ENCODE data around the gene ISYNA1.

ISYNA1 gene

DNA sequence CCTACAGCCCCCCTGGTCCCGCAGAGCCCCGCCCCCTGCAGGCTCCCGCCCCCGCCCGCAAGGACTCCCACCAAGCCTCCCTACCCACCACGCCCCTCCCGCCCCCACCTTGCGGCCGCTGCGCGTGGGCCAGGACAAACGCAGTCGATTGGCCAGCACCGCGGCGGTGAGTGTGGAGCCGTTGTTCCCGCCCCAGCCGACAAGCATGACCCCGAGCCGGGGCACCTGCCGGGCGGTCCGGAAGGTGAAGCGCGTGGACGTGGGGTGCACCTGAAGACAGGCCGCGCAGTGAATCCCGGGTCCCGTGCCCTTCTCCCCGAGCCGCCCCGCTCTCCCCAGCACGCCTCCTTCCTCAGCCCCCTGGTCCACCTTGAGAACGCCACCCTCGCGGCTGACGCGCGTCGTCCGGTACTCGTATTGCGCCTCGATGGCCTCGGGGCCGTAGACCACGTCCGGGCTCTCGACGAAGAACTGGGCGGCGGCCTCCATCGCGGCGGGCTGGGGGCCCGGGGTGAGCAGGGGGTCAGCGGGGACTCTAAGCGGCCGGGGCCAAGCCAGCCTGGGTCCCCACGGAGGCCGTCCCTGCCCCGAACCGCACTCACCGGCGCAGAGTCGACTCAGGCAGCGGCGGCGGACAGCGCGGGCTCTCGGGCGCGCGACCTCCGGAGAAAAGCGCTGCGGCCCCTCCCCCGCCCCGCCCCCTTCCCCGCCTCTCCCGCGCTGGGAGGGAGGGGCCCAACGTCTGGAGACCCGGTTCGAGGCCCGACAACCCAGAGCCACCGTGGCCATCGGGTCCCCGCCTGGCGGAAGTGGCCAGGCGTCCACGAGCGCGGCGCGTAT, at the start of gene ISYNA1:
Gene ISYNA1, minus strand, starts transcription at position 643 of the 840 bp plus-strand sequence. Its CDS starts 154 bp downstream, at position 489.
- DNase-seq = no peak

DNA sequence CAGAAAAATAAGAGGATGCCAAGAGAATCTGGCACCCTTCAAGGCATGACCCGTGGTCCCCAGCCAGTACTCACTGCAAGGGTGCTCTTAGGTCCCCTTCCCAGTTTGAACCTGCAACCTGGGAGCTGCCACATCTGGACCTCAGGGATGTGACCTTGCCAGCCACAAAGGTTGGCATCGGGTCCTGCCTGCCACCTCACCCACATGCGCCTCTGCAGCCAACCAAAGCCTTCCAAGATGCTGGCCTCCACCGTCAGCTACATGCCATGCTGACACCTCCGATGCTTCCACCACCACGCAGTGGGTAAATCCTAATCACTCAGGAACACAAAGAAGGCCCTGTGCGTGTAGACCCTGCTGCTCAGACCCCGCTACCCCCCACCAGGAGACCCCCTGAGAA, 48.8 kb upstream of the ISYNA1 start:
- DNase-seq = no peak

DNA sequence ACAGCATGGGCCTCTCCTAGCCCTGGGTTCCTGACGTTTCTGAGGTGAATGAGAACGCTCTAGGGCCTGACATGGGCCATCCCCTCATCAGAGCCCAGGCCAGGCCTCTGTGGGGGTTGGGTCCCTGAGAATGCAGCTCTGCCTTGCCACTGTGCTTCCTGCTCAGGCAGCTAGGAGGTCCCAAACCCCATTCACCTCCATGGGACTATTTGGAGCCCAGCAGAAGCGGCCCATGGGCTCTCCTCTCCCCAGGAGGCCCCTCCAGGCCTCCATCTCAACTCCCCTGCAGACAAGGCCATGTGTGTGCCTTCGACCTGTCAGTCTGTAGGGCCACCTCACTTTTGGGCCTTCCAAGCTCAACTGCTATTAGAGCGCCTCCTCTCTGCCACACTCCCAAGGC, 47.1 kb upstream of the ISYNA1 start:
- no peak for DNase-seq

DNA sequence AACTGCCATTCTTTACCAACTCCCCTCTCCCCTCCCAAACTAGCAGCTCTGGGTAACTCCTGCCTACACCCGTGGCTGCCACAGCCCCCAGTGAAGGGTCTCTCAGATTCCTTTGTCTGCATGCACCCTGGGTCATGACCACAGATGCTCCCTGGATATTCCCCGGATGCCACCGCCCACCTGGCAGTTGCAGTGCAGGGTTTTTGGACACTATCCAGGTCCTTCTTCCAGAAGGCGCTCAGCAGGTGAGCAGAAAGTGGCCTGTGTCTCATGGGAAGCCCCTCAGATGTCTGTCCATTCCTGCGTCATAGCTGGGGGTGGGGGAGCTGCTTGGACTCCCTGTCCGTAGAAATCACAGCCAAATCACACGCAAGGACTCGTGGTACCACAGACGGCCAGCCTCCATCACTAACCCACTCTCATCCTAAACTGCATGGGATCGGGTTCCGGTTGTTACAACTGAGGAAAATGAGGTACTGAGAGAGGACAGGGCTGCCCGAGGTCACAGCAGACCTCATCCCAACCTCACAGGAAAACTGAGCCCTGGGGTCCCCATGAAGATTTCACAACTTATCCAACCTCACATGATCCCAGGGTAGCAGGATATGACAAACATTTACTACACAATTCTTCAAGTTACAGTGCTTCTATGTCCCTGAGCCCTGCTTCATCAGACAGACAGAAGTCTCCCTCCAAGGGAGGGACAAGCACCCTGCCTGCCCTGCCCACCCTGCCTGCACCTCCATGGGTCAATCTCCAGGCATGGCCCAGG, 45.4 kb upstream of the ISYNA1 start:
- DNase-seq = no peak

DNA sequence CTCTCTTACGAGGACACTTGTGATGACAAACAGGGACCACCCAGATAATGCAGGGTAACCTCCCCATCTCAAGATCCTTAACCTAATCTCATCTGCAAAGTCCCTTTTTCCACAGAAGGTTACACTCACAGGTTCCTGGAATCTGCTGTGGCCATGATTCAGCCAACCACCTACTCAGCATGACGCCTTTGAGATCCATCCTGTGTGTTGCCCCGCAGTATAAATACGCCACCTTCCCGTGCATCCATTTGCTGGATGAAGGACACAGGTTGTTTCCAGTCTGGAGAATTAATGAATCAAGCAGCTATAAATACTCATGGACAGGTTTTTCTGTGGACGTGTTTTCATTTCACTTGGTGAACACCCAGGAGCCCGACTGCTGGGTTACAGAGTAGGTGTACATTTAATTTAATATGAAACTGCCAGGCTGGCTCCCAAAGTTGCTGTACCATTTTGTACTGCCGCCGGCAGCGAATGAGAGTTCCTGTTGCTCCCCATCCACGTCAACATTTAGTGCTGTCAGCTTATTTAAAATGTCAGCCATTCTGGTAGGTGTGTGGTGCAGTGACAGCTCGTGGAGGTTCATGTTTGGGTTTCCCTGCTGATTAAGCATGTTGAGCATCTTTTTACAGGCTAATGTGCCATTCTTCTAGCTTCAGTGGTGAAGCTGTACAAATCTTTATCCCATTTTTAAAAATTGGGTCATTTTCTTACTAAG, 43.7 kb upstream of the ISYNA1 start:
- peak; percentile 30 for DNase-seq

DNA sequence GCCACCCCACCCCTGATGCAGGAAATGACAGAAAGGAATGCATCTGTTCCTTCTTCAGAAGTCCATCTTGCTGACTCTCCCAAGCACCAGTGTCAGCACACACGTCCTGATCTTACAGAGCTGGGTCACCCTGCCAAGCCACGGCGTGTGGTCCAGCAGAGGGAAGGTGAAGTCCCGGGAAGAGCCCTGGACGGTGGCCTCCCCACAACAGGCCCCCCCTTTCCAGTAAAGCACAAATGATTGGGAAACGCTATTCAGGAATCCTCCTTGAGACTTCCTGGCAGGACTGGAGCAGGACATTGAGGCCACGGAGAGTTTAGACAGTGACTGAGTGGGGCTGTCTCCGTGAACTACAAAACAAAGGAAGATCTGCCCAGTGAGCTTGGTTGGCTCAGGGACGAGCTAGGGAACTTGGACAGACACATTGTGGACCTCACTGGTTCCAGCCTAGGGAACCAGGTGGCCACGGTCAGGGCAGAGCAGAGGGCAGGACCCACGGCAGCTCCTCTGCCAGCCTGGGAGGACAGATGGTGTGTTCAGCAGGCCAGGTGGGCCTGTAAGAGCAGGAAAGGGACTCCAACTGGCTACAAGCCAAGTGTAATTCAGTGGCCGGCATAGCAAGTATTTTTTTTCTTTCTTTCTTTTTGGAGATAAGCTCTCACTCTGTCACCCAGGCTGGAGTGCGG, 42.2 kb upstream of the ISYNA1 start:
- DNase-seq = no peak

DNA sequence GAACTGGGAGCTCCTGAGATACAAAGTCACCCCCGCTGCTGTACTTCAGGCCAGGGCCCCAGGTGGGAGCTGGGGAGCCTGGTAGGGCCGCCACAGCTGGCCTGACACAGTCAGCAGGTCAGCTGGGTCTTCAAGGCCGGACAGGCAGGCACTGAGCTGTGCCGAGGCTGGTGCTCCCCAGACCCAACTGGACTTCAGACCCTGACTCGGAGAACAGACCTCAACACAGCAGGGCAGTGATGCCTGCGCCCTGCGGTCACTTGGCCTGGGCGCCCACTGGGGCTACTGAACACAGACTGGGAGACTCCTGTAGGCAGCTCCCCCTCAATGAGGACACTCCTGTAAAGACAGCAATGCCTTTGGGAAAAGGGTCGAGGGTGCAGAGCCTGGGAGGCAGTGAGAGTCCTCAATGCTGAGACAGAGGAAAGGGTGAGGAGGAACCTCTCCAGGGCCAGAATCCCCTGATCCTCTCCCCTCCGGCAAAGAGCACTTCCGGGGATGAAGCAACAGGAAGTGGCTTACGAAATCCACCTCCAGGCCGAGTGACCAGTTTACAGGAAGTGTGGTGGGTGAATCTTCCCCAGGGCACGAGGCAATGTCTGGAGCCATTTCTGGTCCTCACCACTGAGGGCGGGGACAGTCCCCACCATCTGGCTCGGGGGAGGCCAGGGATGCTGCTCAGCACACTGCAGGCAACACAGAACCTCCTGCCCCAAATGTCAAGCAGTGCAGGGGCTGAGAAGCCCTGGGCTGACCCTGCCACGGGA, 40.8 kb upstream of the ISYNA1 start:
- DNase-seq = peak; percentile 86

DNA sequence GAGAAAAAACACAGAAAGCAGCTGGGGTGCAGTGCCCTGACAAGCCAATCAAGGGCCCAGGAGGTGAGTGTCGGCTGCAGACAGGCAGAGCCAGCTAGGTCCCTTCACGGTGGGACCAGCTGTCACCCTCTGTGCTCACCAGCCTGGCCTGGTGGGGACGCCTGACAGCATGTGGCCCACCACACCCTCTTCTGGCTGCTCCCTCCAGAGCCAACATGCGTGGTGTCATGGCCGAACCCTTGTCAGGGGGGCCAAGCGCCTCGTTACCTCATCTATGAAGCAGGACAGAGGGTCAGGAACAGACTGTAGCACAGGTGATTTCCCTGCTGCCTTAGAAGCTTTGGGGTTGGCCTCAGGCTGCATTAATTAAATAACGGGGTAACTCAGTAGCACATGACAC, 40.0 kb upstream of the ISYNA1 start:
- DNase-seq = no peak

DNA sequence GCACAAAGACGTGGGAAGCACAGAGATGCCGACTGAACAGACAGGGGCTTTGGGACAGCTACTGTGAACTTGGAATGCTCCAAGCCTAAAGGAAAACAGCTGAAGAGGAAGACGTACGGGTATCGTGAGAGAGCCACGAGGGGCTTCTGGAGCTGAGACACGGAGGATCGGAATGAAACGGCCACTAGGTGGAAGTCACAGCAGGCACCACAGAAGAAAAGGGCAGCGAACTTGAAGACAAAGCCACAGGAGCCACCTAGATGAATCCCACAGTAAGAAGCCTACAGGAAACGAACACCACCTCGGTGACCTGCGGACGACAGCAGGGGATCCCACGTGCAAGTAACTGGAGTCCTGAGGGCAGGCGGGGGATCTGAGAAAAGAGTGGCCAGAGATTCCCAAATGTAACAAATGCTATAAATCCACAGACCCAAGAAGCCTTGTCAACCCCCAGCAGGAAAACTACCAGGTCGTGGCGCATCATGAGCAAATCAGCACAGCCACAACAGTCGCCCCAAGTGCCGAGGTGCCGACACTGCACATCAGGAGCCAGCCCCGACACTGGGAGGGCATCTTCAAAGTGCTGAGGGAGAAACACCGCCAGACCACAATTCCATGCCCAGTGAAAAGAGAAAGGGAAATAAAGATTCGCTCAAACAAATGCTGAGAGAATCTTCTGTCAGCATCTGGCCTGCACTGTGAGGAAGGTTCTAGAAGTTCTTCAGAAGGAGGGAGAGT, 39.3 kb upstream of the ISYNA1 start:
- DNase-seq = peak; percentile 27

DNA sequence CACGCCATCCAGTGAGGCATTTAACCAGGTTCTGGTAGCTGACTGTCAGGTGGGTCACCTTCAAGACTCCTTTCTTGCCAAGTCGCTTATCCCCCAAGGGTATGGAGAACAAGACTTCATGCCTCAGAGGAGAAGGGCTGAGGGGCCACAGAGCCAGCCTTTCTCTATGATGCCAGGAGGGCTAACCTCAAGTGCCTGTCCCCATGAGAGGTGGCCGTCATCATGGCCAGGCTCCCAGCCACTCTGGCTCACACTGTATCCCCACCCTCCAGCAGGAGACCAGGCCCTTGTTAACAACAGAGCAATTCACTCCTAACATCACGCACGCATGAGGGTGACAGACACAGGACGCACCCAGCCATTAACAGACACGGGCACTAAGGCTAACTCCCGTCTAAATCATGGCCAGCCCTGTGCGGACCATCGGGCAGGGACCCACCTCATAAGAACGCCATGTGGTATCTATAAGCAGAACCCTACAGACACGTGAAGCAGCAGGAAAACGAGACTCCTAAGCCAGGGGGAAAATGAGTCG, 38.6 kb upstream of the ISYNA1 start:
- no peak for DNase-seq

DNA sequence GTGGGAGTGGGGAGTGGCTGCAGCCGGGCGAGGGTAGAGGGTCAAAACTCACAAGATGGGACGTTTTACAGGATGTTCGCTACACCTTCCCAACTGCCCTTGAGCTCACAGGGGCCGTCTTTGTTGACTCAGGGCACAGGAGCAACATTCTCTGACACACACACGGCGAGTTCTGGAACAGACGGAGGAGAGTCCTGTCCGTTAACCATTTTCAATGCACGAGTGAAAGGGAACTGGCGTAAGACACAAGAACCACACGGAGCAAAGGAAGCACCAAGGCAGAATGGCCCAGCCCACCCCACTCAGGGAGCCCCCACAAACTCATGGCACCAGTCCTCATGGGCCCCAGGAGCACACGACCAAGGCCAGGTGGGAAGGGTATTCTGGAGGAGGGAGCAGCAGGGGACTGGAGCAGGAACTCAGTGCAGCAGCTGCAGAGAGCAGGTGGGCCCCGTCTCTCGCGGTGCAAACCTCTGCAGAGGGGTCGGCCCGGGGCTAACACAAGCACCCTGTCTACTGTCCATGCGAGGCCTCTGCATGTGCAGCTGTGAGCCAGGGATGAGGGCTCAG, 37.9 kb upstream of the ISYNA1 start:
- no peak for DNase-seq

DNA sequence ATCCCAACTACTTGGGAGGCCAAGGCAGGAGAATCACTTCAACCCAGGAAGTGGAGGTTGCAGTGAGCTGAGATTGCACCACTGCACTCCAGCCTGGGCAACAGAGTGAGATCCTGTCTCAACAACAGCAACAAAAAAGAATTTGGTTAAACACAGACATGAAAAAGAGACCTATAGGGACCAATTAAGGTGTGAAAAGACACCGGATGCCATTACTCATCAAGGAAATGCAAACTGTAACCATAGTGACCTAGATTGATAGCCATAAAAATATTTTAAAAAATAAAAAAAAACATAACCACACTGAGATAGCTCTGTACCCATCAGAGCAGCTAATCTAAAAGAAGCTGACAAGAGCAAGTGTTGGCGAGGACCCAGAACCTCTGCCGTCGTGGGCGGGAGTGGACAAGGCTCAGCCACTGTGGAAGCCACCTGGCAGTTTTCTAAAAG, 37.1 kb upstream of the ISYNA1 start:
- DNase-seq = peak; percentile 68

DNA sequence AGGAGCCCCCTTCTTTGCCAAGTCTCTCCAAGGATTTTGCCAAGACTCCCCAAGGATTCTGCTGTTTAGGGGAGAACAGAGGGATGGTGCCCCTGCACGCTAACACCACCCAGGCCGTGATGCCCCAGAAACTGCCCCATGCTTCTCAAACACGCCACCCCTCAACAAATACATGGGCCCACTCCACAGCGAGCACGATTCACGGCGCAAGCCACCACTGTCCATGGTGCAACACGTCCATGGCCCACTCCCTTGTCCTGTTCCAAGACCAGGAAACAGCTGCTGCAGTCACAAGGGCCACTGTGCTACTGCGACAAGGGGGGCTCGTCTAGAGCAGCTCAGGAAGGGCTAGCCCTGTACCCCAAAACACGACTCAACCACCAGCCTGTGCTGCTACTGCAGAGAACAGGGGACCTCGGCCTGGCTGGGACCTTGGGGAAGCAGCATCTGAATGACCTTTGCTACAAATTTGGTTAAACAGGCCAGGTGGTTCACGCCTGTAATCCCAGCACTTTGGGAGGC, 36.5 kb upstream of the ISYNA1 start:
- no peak for DNase-seq

DNA sequence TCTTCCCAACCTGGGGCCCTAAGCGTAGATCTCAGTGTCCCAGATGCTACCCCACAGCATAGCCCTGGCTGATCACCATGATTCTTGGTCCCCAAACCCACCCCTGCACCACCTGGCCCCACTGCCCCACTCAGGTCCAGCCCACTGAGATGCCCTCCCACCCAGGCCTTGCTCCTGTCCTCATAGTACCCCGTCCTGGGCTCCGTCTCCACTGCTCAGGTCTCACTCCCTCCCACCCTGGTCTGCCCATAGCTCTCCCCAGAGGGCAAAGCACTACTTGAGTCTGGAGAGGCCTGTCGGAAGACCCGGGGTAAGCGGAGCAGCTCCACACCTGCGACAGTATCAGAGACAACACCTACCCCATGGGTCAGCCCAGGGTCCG, 35.8 kb upstream of the ISYNA1 start:
- DNase-seq = no peak

DNA sequence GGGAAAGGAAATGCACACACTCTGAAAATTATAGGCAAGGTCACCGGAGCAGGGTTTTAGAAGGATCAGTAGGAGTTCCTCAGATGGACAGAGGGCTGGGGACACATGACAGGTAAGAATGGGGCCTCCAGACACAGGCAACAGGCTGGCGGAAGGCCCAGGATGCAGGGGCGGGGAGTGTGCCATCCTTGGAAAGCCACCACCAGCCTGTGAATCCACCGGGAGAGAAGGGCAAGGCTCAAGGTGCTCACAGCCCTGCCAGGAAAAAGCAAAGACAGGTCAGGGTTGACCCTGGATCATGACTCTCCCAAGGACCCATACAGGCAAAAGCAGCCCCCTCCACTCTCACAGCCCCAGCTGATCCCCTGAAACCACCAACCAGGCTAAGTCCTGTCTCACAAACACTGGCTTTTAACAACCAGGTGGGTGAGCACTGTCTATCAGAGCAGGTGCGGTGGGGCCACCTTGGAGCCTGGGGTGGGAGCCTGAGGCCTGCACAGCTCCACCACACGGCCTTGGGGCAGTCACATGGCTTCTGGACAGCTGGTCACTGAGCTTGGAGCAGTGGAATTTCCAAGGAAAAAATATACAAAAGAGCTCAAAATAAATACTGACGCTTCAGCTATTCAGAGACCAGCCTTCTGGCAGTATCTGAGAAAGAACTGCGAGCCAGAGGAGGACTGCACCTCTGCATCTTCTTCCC, 35.2 kb upstream of the ISYNA1 start:
- DNase-seq = no peak

DNA sequence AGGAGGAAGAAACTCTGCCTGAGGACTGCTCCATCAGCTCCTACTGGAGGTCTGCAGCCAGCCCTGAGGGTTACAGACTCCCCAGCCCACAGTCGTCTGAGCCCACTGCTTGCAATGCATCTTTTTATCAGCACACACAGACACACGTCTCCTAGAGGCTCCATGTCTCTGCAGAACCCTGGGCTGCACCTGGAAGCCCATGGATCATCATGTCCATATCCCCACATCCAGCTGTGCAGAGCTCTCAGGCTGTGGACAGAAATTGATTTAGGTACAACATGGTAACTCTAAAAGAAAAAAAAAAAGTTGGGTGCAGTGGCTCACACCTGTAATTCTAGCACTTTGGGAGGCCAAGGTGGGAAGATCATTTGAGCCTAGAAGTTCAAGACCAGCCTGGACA, 32.9 kb upstream of the ISYNA1 start:
- DNase-seq = no peak

DNA sequence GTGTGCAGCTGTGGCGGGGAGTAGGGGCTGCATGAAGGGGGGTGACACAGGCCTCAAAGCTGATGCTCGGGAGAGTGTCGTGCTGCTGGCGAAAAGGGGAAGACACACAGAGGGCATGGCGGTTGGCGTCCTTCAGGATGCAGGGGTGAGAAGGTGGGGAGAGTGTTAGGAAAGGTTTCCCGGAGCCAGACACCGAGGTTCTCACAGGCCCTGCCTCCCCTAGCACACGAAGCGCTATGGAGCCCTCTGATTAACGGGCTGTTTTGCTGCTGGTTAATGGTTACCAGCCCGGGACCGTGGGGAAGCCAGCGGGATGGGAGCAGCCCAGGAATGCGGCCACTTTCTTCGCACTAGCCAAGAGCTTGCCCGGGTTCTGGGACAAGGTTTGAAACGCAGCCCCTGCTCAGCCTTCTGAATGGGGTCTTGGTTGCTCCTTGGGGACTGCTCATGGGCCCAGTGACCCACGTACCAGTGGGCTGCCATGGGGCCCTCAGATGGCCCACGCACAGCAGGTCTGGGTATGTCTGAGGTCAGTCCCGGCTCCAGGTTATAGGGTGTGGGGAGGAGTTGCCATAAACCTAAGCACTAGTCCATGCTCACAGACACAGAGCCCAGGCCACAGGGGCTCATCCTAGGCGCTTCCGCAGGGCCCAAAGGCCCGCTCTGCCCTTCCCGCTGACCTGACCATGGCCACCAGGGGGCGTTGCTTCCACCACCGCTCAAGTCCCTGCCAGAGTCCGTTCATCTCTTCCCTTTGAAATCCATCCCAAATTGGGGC, 31.3 kb upstream of the ISYNA1 start:
- DNase-seq = peak; percentile 57

DNA sequence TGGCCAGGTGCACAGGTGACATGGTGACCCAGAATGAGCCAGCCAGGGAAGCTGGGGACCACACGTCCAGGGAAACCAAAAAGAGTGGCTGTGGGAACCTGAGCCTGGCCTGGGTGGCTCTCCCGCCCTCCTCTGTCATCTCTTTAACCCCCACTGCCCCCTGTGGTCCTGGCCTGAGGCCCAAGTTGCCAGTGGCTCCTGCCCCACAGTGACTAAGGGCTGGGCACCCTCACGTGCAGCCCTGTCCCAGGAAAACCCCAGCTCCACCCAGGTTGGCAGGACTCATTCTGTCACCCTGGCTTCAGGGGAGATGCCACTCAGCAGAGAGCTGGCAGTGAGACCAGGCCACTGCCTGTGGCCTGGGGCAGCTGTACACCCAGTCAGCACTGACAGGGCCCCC, 30.6 kb upstream of the ISYNA1 start:
- DNase-seq = no peak

DNA sequence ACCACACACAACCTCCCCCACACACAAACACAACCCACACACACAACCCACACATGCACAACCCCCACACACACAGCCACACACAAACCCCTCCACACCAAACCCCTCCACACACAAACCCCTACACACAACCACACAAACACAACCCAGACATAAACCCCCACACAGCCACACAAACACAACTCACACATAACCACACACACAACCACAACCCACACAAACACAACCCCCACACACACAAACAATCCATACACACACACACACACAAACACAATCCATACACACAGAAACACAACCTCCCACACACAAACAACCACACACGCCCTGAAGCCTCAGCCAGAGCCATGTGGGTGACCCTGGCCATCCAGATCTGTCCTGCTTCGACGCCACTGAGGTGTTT, 30.0 kb upstream of the ISYNA1 start:
- no peak for DNase-seq

Measured in activated CD4-positive, alpha-beta T cell treated with anti-CD3 and anti-CD28 coated beads, Interleukin-10, Interleukin-2, amounts not matched to agents 100 ng/mL and 50 ng/mL, durations not matched to agents 16 hours and 8 hours (primary cell).